Activated CD4-positive, alpha-beta T cell treated with anti-CD3 and anti-CD28 coated beads, Interleukin-2, Interleukin-4, amounts not matched to agents 100 ng/mL and 50 ng/mL, durations not matched to agents 16 hours and 8 hours (primary cell): Measurements from ENCODE around the gene AKT2.
A peak's percentile ranks its signal among the peaks of the same experiment; 100 is the strongest.
"Not testable (repeated sequence)": the region's sequence is repeated elsewhere in the genome, so short reads cannot be mapped to it uniquely, and the experiment has no call there.

ENCODE experiments used
- DNase-seq: peaks from one replicate; pipeline ENCODE4 v3.0.0-alpha.2; 2020; ENCODE audit warnings: low spot score

AKT2 gene

GRCh38 chr19:40219029-40219428, 66.1 kb downstream of the AKT2 start:
- not testable (repeated sequence) for DNase-seq

- peak; percentile 23 for DNase-seq
Measured at GRCh38 chr19:40217934-40218890, 66.9 kb downstream of the AKT2 start, which contains the start of gene TTC9B. Gene TTC9B (minus strand): TSS chr19:40218384. CDS start chr19:40218381, 3 bp downstream.

DNA sequence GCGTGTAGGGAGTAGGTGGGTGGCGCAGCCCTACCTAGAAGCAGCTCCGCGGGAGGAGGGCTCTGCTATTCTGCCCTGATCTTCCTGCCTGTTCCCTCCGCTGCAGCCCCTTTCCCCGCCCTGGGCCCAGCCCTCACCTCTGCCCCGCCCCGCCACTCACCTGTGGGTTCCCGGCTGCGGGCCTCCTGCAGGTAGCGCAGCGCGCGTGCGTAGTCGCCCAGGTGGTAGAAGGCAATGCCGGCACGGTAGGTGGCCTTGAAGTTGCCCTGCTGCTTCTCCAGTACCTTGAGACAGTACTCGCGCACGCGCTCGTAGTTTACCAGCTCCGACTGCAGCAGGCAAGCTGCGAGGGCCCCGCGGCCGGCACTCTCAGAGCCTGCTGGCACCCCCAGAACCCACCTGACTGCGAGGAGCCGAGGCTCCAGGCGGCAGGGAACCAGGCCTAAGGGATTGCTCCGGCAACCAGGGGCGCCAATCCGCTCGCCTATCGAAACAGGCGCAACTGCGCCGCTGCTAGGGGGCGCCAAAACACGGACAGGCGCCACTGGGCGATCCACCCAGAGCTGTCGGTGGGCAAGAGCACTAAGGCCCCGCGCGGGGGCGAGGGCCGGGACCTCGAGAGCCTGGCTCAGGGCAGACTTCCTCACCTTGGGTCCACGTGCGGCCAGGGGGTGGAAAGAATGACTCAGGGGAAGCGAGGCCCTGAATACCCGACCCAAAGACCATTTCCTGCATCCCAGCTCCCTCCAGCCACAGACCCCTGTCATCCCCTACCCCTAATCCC, 67.9 kb downstream of the AKT2 start:
- DNase-seq: peak; percentile 19

- DNase-seq: no peak
Measured at GRCh38 chr19:40216777-40217026, 68.4 kb downstream of the AKT2 start.

DNA sequence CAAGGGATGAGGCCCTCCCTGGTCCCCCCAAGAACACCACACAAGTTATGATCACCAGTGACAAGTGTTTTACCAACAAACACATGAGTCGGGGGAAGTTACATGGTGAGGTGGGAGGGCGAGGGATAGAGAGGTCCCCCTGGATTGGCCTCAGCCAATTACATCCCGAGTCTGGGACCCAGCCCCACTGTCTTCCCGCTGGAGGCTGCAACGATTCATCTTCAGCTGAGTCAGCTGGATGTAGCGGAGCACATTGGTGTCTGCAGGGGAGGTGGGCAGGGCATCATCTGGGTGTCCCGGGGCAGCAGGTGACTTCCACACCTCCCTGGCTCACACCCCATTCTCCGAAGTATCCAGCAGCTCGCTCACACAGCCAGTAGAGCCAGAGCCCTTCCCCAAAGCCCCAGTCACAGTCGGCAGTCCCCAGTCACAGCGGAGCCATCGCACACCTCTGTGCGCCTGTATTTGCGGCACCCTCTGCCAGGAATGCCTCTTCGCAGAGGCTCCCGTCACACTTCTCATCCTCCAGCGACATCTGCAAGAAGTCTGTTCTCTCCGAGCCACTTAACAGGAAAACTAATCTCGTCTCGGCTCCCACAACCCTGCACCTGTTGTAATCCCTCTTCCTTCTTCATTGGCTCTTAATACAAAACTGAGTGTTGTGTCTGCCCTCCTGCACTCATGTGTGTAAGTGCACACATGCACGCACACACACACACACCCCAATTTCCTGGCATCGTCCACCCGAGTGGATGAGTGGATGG, 69.0 kb downstream of the AKT2 start:
- no peak for DNase-seq

DNA sequence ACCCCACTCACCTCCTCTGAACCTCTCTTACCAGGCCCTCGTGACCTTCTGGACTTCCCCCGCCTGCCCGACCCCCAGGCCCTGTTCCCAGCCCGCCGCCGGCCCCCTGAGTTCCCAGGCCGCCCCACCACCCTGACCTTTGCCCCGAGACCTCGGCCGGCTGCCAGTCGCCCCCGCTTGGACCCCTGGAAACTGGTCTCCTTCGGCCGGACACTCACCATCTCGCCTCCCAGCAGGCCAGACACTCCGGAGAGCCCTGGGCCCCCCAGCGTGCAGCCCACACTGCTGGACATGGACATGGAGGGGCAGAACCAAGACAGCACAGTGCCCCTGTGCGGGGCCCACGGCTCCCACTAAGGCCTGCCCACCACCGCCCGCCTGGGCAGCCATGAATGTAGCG, 70.2 kb downstream of the AKT2 start:
- DNase-seq: no peak

- DNase-seq: no peak
Measured at GRCh38 chr19:40213882-40214570, 71.1 kb downstream of the AKT2 start.

- DNase-seq: no peak
Measured at GRCh38 chr19:40213251-40213829, 71.8 kb downstream of the AKT2 start.

- DNase-seq: no peak
Measured at GRCh38 chr19:40210889-40211288, 74.3 kb downstream of the AKT2 start.

- DNase-seq: no peak
Measured at GRCh38 chr19:40208602-40209001, 76.5 kb downstream of the AKT2 start.

- DNase-seq: no peak
Measured at GRCh38 chr19:40205760-40206159, 79.4 kb downstream of the AKT2 start.

- no peak for DNase-seq
Measured at GRCh38 chr19:40204381-40204780, 80.8 kb downstream of the AKT2 start.

DNA sequence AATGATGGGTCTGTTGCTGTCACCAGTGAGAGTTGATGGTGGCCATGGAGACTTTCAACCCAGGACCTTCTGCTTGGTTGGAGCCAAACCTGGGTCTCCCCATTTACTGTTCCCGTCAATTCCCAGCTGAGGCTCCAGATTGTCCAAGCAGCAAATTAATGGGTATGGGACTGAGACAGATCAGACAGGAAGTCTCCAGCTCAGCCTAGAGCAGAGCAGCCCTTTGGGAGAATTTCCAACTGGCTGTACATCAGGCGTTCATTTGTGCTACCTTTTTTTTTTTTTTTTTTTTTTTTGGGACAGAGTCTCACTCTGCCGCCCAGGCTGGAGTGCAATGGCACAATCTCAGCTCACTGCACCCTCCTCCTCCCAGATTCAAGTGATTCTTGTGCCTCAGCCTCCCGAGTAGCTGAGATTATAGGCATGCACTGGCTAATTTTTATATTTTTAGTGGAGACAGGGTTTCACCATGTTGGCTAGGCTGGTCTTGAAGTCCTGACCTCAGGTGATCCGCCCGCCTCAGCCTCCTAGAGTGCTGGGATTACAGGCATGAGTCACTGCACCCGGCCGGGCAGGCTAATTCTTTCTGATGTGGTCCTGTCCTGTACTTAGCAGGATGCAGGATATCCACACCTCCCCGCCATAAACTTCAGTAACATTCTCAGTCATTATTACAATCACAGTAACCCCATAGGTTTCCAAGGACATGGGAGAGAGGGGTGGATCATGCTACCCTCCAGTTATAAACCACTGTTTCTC, 84.6 kb downstream of the AKT2 start:
- no peak for DNase-seq

GRCh38 chr19:40198272-40198990, 86.7 kb downstream of the AKT2 start:
- DNase-seq: no peak

GRCh38 chr19:40193587-40193849, 91.6 kb downstream of the AKT2 start:
- no peak for DNase-seq

GRCh38 chr19:40192758-40193586, 92.2 kb downstream of the AKT2 start:
- DNase-seq: no peak

DNA sequence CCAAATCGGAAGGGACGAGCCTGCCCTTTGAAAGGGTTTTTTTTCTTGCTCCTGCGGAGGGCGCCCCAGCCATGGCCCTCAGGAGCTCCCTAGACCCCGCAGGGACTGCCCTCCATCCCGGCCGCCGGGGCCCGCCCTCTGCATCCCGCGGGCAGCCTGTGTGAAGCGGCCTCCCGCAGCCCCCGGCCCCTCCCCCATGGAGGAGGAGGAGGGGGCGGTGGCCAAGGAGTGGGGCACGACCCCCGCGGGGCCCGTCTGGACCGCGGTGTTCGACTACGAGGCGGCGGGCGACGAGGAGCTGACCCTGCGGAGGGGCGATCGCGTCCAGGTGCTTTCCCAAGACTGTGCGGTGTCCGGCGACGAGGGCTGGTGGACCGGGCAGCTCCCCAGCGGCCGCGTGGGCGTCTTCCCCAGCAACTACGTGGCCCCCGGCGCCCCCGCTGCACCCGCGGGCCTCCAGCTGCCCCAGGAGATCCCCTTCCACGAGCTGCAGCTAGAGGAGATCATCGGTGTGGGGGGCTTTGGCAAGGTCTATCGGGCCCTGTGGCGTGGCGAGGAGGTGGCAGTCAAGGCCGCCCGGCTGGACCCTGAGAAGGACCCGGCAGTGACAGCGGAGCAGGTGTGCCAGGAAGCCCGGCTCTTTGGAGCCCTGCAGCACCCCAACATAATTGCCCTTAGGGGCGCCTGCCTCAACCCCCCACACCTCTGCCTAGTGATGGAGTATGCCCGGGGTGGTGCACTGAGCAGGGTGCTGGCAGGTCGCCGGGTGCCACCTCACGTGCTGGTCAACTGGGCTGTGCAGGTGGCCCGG, 93.1 kb downstream of the AKT2 start:
- no peak for DNase-seq
